Renal pelvis (tissue), 4 donors: ENCODE data around the gene NFIB. TPM values are rescaled to one million over a fixed set of nuclear protein-coding genes. Genes with fewer than 3 reads are reported as not detected.

Experiments used
- DNase-seq: peaks from one replicate; pipeline ENCODE4 v3.0.0-alpha.2; 2013
- polyA plus RNA-seq, 3 donors: library from polyadenylated mRNA; unstranded; fragments of 120-200 nt; gene quantifications; one replicate each; pipeline ENCODE4 v1.2.1, GENCODE V29; 2013; ENCODE audit not compliant: insufficient read length in 3 of 3

NFIB gene
- polyA plus RNA-seq, 3 donors: 18.4 to 20.3 (median 19.8) TPM

- DNase-seq: no peak
Measured at GRCh38 chr9:14248149-14248548, 65.8 kb downstream of the NFIB start.

GRCh38 chr9:14247577-14247976 is 66.4 kb downstream of the NFIB start:
- no peak for DNase-seq

- no peak for DNase-seq
Measured at GRCh38 chr9:14246951-14247350, 67.0 kb downstream of the NFIB start.

GRCh38 chr9:14245901-14246525 is 67.9 kb downstream of the NFIB start:
- DNase-seq: no peak

- no peak for DNase-seq
Measured at GRCh38 chr9:14243514-14244042, 70.4 kb downstream of the NFIB start.

- DNase-seq: no peak
Measured at GRCh38 chr9:14242150-14242805, 71.7 kb downstream of the NFIB start.

- no peak for DNase-seq
Measured at GRCh38 chr9:14240537-14240936, 73.4 kb downstream of the NFIB start.

- no peak for DNase-seq
Measured at GRCh38 chr9:14238518-14238917, 75.4 kb downstream of the NFIB start.

- DNase-seq: no peak
Measured at GRCh38 chr9:14238079-14238478, 75.9 kb downstream of the NFIB start.

- no peak for DNase-seq
Measured at GRCh38 chr9:14236591-14236990, 77.3 kb downstream of the NFIB start.

- no peak for DNase-seq
Measured at GRCh38 chr9:14232111-14232510, 81.8 kb downstream of the NFIB start.

- no peak for DNase-seq
Measured at GRCh38 chr9:14231196-14231990, 82.5 kb downstream of the NFIB start.

GRCh38 chr9:14228602-14229001 is 85.3 kb downstream of the NFIB start:
- no peak for DNase-seq

- DNase-seq: no peak
Measured at GRCh38 chr9:14226855-14227532, 86.9 kb downstream of the NFIB start.

GRCh38 chr9:14223081-14223480 is 90.9 kb downstream of the NFIB start:
- no peak for DNase-seq

GRCh38 chr9:14222149-14222835 is 91.6 kb downstream of the NFIB start:
- no peak for DNase-seq

- DNase-seq: no peak
Measured at GRCh38 chr9:14221558-14221957, 92.4 kb downstream of the NFIB start.

- no peak for DNase-seq
Measured at GRCh38 chr9:14221119-14221518, 92.8 kb downstream of the NFIB start.

GRCh38 chr9:14220256-14220655 is 93.7 kb downstream of the NFIB start:
- no peak for DNase-seq

- DNase-seq: no peak
Measured at GRCh38 chr9:14219850-14220249, 94.1 kb downstream of the NFIB start.

GRCh38 chr9:14218253-14218652 is 95.7 kb downstream of the NFIB start:
- DNase-seq: no peak
